ENCODE measurements around the gene RBM47.

DNA sequence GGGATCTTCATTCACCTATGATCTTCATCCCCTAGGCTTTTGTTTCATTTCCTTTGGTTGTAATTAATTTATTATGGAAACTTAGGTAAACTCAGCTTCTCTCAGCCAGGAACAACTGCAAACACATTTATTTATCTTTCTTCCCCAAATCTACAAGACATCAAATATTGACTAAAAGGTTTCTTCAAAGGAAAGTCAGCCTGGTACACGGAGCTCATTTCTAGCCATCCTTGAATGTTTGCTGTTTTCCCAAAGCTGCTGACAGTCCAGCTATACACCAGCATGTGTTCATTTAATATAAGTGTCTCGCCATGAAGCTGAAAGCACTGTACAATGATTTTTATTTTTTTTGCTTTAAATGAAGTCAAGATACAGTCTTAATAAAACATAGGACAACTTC, 16.8 kb downstream of the RBM47 start:
- TF ChIP-seq, protein P1, sequence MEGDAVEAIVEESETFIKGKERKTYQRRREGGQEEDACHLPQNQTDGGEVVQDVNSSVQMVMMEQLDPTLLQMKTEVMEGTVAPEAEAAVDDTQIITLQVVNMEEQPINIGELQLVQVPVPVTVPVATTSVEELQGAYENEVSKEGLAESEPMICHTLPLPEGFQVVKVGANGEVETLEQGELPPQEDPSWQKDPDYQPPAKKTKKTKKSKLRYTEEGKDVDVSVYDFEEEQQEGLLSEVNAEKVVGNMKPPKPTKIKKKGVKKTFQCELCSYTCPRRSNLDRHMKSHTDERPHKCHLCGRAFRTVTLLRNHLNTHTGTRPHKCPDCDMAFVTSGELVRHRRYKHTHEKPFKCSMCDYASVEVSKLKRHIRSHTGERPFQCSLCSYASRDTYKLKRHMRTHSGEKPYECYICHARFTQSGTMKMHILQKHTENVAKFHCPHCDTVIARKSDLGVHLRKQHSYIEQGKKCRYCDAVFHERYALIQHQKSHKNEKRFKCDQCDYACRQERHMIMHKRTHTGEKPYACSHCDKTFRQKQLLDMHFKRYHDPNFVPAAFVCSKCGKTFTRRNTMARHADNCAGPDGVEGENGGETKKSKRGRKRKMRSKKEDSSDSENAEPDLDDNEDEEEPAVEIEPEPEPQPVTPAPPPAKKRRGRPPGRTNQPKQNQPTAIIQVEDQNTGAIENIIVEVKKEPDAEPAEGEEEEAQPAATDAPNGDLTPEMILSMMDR (IDR thresholded peaks at IDR 0.05) = no peak
- no peak for TF ChIP-seq POLR2AphosphoS5 (IDR thresholded peaks at IDR 0.05)
